ENCODE data around the gene EPS8L3. TPM values are rescaled to one million over a fixed set of nuclear protein-coding genes. Genes with fewer than 3 reads are reported as not detected.

Gene EPS8L3
- total and polyA plus RNA-seq, 2 donors (not counting 3 experiments of a cell fraction or from before 2014, with no cell fraction given) = not detected

GRCh38 chr1:109761227-109762038, 2.3 kb downstream of the EPS8L3 start:
- intact Hi-C loops (cut with micrococcal nuclease) (loop anchor here (2.0 to 10.0 kb wide), 3 partner anchors 21 to 277 kb away; partner anchors contain the start of genes ATXN7L2, GSTM2 and GSTM3), dilution Hi-C loops (cut with MboI; ENCODE audit: extremely low pct_ligation_motif_present, low sequenced_read_pairs) (no loop called here)
- no peaks in the 10 kb centered on the region for H3K36me3 ChIP-seq (ENCODE audit: control insufficient read depth in 2 of 2, extremely low read depth in 1 of 2, insufficient read depth in 2 of 2, low read length in 2 of 2)
- H3K9me3 ChIP-seq (replicated peaks; ENCODE audit: control insufficient read depth, insufficient read depth, low read length) = no peaks in the 10 kb centered on the region
- no peaks in the 10 kb centered on the region for H3K27me3 ChIP-seq (ENCODE audit: control insufficient read depth in 2 of 2, insufficient read depth in 2 of 2, low read length in 2 of 2)
- POLR2A ChIA-PET = no interaction called here
- no peaks in the 10 kb centered on the region for H3K79me2 ChIP-seq (ENCODE audit: control insufficient read depth, insufficient read depth, low read length)
- BruUV-seq (replicated peaks) = no TSS peak
- H3K9me1 ChIP-seq (replicated peaks; ENCODE audit: control insufficient read depth, extremely low read depth, insufficient read depth, low read length) = no peaks in the 10 kb centered on the region
- no peak overlapping the region for H3K4me3 ChIP-seq (replicated peaks in 1 of 3; ENCODE audit: insufficient read depth in 1 of 3, low read depth in 1 of 3, low read length in 3 of 3)
- no peak overlapping the region for H3K27ac ChIP-seq (ENCODE audit: insufficient read depth, low read depth, low read length)
- peaks cover 14% of the 10 kb centered on the region for H3K4me1 ChIP-seq (ENCODE audit: control insufficient read depth, extremely low read depth, insufficient read depth, low read length)
- DNase-seq (ENCODE audit: low read depth, low spot score) (no peak), FAIRE-seq (no peak)
- CTCF ChIA-PET = interaction anchor here (0.8 kb wide), 1 partner anchor 121 kb away, joined by 5 read pairs; no protein-coding TSS in a partner anchor
- no peak overlapping the region for H2AFZ ChIP-seq (ENCODE audit: low read depth, low read length)
- H3K9ac ChIP-seq (replicated peaks; ENCODE audit: extremely low read depth, insufficient read depth, low read length) = no peak overlapping the region
- no peak overlapping the region for H3K4me2 ChIP-seq (ENCODE audit: insufficient read depth, low read length)
- no peak for TF ChIP-seq MYC (IDR thresholded peaks at IDR 0.05; ENCODE audit: low read depth, low read length)
- no peak for TF ChIP-seq POLR2A (IDR thresholded peaks at IDR 0.05; ENCODE audit: low read depth, low read length)
- TF ChIP-seq, protein P1, sequence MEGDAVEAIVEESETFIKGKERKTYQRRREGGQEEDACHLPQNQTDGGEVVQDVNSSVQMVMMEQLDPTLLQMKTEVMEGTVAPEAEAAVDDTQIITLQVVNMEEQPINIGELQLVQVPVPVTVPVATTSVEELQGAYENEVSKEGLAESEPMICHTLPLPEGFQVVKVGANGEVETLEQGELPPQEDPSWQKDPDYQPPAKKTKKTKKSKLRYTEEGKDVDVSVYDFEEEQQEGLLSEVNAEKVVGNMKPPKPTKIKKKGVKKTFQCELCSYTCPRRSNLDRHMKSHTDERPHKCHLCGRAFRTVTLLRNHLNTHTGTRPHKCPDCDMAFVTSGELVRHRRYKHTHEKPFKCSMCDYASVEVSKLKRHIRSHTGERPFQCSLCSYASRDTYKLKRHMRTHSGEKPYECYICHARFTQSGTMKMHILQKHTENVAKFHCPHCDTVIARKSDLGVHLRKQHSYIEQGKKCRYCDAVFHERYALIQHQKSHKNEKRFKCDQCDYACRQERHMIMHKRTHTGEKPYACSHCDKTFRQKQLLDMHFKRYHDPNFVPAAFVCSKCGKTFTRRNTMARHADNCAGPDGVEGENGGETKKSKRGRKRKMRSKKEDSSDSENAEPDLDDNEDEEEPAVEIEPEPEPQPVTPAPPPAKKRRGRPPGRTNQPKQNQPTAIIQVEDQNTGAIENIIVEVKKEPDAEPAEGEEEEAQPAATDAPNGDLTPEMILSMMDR (IDR thresholded peaks at IDR 0.05; ENCODE audit: extremely low read depth in 1 of 2, insufficient read depth in 1 of 2, low read depth in 1 of 2, low read length in 2 of 2) = no peak
- no peak for TF ChIP-seq EZH2 (IDR thresholded peaks at IDR 0.05; ENCODE audit: borderline replicate concordance, low read depth, low read length, severe bottlenecking)
- no peak for TF ChIP-seq JUN (IDR thresholded peaks at IDR 0.05; ENCODE audit: borderline replicate concordance, insufficient read depth, insufficient read length, low read depth)
- TF ChIP-seq GATA2 (IDR thresholded peaks at IDR 0.05; ENCODE audit: insufficient read depth, insufficient read length, low read depth, low read length) = no peak
- TF ChIP-seq FOS (IDR thresholded peaks at IDR 0.05; ENCODE audit: borderline replicate concordance, insufficient read depth, low read length) = no peak
- TF ChIP-seq, protein P2, sequence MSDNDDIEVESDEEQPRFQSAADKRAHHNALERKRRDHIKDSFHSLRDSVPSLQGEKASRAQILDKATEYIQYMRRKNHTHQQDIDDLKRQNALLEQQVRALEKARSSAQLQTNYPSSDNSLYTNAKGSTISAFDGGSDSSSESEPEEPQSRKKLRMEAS (IDR thresholded peaks at IDR 0.05; ENCODE audit: insufficient read depth, insufficient read length) = no peak
- no peak for TF ChIP-seq POLR2AphosphoS5 (IDR thresholded peaks at IDR 0.05; ENCODE audit: insufficient read depth, low read depth, low read length)
- H4K20me1 ChIP-seq (replicated peaks; ENCODE audit: control insufficient read depth, extremely low read depth, insufficient read depth, low read length) = no peaks in the 10 kb centered on the region

All from endothelial cell of umbilical vein (primary cell).